CD4-positive, alpha-beta T cell treated with Interleukin-4 for 4 hours (primary cell): ENCODE results near the gene WDR41.
"Not testable (repeated sequence)": the region's sequence is repeated elsewhere in the genome, so short reads cannot be mapped to it uniquely, and the experiment has no call there.

Source experiments
- DNase-seq: peaks from one replicate; pipeline ENCODE4 v3.0.0-alpha.2; 2020

WDR41 gene

GRCh38 chr5:77491783-77492652 lies at the start of gene WDR41:
TSS of gene WDR41 (minus strand) at chr5:77492316. CDS start at chr5:77492220, 96 bp downstream.
- DNase-seq: peak; percentile 81

GRCh38 chr5:77531297-77531696 lies 39.2 kb upstream of the WDR41 start:
- no peak for DNase-seq

GRCh38 chr5:77518304-77518703 lies 26.2 kb upstream of the WDR41 start:
- no peak for DNase-seq

- no peak for DNase-seq
Observed at GRCh38 chr5:77514457-77514856, 22.3 kb upstream of the WDR41 start.

GRCh38 chr5:77513321-77513720 lies 21.2 kb upstream of the WDR41 start:
- no peak for DNase-seq

- DNase-seq: not testable (repeated sequence)
Observed at GRCh38 chr5:77501132-77501531, 9.0 kb upstream of the WDR41 start.

- DNase-seq: no peak
Observed at GRCh38 chr5:77499973-77500372, 7.9 kb upstream of the WDR41 start.

GRCh38 chr5:77499441-77499840 lies 7.3 kb upstream of the WDR41 start:
- no peak for DNase-seq

GRCh38 chr5:77498952-77499351 lies 6.8 kb upstream of the WDR41 start:
- no peak for DNase-seq

GRCh38 chr5:77494935-77495334 lies 2.8 kb upstream of the WDR41 start:
- DNase-seq: no peak

- no peak for DNase-seq
Observed at GRCh38 chr5:77492653-77493000, 511 bp upstream of the WDR41 start.

- DNase-seq: not testable (repeated sequence)
Observed at GRCh38 chr5:77490741-77491344, 1.3 kb downstream of the WDR41 start.

- no peak for DNase-seq
Observed at GRCh38 chr5:77486344-77486962, 5.7 kb downstream of the WDR41 start.

- DNase-seq: no peak
Observed at GRCh38 chr5:77483682-77484081, 8.4 kb downstream of the WDR41 start.

- not testable (repeated sequence) for DNase-seq
Observed at GRCh38 chr5:77475041-77475440, 17.1 kb downstream of the WDR41 start.

GRCh38 chr5:77468875-77469274 lies 23.2 kb downstream of the WDR41 start:
- DNase-seq: not testable (repeated sequence)

- no peak for DNase-seq
Observed at GRCh38 chr5:77463905-77464304, 28.2 kb downstream of the WDR41 start.

GRCh38 chr5:77461287-77461686 lies 30.8 kb downstream of the WDR41 start:
- no peak for DNase-seq

- DNase-seq: no peak
Observed at GRCh38 chr5:77454123-77454522, 38.0 kb downstream of the WDR41 start.

GRCh38 chr5:77452351-77452750 lies 39.8 kb downstream of the WDR41 start:
- DNase-seq: no peak

GRCh38 chr5:77449981-77450380 lies 42.1 kb downstream of the WDR41 start:
- DNase-seq: no peak

GRCh38 chr5:77449277-77449676 lies 42.8 kb downstream of the WDR41 start:
- no peak for DNase-seq

GRCh38 chr5:77448831-77449230 lies 43.3 kb downstream of the WDR41 start:
- no peak for DNase-seq

GRCh38 chr5:77444356-77444755 lies 47.8 kb downstream of the WDR41 start:
- no peak for DNase-seq
